ENCODE data around the gene POU3F1.
A peak's percentile ranks its signal among the peaks of the same experiment; 100 is the strongest.

POU3F1 gene

DNA sequence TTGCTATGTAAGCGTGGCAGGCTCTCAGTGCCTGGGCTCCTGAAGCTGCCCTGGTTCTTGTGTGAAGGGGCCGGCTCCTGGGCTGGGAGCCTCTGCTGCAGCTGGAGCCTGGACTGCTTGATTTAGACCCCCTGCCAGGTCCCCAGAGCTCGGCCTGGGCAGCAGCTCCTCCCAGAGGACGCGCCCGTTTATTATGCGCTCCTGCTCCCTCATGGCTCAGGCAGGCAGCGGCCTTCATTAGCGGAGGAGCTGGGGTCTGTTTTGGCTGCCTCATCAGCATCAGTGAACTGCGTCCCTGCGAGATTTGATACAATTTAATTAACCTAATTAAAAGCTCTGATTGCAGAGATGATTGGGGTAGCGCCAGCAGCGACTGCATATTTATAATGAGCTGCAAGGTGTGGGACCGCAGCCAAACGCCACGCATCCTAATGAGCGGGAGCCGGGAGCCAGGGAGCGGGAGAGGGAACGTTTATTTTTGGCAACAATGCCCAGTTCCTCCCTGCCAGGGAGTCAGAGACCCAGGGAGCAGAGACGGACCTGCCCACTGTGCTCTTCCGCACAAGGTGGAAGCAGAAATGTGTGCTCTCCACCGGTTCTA lies 17.4 kb downstream of the POU3F1 start:
- no peak for DNase-seq (ENCODE audit: extremely low read depth in 1 of 2, low read depth in 1 of 2)

DNA sequence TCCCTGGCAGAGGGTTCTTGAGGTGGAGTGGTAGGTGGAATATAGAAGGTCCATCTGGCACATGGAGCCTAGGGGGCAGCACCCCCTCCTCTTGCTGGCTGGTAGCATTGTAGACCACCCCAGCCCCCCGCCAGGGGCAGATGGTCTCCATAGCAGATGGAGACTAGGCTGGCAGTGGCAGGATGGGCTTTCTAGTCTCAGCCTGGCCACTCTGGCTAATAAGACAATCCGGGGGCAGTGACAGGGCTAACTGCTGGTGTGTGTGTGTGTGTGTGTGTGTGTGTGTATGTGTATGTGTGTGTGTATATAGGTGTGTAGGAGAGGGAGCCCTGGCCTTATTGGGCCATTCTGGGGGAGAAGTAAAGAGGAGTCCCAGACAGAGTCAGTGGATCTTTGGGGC lies 17.9 kb downstream of the POU3F1 start:
- no peak for DNase-seq (ENCODE audit: extremely low read depth in 1 of 2, low read depth in 1 of 2)

DNA sequence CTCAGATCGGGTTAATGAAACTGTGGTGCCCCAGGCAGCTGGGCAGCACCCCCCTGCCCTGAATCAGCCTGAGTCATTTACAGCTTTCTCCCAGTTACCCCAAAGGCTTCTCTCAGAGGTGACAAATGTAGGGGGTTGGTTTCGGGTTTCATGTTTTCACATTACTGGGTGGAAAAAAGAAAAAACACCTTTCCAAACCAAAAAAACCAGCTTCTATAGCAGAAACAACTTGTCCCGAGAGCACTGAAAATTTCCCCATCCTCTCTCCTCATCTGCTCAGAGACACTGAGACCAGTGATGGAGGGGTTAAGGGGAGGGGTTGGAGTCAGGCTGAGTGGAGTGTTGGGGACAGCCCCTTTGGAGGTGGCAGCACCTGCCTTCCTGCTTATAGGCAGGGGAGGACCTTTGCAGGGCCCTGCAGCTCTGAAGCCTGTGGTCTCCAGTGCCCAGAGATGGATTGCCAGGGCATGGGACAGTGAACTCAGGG lies 18.4 kb downstream of the POU3F1 start:
- no peak for DNase-seq (ENCODE audit: extremely low read depth in 1 of 2, low read depth in 1 of 2)

DNA sequence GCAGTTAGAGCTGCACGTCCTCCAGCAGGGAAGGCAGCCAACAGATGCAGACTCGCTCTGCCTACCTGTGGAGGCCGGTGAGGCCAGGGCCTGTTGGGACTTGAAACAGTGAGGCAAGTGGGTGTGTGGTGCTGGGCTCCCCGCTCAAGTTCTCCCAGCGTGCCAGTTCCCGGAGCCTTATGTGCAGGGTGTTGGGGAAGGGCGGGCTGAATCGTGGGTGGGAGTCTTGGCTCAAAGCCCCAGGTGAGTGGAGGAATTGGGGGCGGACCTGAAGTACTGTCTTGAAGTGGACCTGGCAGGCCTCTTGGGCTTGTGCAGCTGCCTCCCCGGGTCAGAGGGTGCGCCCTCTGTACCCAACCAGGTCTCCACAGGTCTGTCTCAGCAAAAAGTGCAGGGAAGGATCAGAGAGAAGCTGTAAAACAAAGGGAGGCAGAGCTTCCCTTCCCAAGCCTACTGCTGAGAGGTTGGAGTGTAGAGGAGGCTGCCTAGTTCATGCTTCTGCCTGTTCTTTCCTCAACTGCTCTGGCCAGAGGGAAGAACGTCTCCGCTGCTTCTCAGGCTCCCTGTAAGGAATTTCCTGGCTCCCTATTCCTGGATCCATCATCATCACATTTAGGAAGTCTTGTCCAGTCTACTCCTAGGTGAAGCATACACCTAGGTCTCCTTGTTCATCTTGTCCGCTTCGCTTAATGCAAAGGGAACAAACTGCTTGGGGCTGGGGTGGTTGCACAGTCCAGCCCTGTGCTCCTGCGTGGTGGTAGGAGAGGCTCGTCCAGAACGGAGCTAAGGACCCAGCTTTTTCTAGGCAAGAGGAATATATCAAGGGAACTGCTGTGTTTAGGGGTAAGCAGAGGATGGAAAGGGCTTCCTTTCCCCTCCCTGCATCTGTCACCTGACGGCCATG lies 19.1 kb downstream of the POU3F1 start:
- no peak for DNase-seq (ENCODE audit: extremely low read depth in 1 of 2, low read depth in 1 of 2)

DNA sequence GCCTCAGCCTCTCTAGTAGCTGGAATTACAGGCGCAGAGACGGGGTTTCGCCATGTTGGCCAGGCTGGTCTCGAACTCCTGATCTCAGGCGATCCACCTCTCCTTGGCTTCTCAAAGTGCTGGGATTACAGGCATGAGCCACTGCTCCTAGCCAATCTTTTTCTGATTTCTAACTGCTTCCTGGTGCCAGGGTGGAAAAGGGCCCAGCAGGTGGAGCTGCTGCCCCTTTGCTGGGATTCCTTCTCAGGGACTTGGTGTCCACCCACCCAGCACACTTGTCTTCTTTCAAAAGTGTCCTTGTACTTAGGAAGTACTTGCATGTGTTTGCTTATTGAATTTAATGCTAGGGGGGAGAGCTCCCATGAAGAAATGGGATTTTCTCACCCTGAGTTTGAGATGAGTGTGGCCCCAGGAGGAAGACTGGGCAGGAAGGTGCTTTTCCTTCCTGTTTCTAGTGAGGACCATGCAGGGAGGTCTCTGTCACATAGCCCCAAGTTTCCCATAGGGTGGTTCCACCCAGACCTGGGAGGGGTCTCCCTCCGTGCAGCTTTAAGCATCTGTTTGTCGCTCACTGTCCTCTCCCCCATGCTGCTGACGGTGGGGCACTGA lies 19.9 kb downstream of the POU3F1 start:
- no peak for DNase-seq (ENCODE audit: extremely low read depth in 1 of 2, low read depth in 1 of 2)

DNA sequence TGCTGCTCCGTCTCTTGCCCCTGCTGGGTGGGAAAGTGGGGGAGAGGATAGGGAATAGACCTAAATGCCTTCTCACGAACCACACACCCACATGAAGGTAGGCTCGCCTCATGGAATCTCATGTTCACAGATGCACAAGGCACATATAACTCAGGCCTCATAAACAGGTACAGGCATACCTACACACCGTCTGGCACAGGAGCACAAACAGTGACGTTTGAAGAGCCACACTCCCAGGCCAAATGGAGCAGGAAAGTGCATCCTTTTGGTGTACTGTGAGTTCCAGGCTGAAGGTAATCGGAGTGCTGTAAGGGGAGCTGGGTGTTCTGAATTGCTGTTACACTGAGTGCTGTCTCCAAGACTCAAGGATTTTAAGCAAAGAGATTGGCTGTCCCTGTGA lies 20.9 kb downstream of the POU3F1 start:
- DNase-seq (ENCODE audit: extremely low read depth in 1 of 2, low read depth in 1 of 2): no peak

DNA sequence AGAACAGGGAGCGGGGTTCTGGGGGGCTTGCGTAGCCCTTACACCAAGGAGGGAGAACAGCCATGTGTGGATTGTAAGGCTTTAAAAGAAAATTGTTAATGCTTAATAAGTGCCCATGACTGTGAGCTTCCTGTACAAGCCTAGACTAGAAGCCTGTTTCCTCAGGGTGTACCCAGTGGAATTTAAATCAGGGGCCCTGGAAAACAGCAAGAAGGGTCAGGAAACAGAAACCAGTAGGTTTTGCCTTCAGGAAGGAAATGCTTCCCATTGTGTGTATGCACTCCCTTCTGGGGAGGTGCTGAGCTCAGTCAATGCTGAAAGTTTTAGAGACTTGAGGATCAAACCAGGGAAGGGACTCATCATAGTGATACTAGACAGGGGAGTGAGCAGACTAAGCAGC lies 21.4 kb downstream of the POU3F1 start:
- no peak for DNase-seq (ENCODE audit: extremely low read depth in 1 of 2, low read depth in 1 of 2)

DNA sequence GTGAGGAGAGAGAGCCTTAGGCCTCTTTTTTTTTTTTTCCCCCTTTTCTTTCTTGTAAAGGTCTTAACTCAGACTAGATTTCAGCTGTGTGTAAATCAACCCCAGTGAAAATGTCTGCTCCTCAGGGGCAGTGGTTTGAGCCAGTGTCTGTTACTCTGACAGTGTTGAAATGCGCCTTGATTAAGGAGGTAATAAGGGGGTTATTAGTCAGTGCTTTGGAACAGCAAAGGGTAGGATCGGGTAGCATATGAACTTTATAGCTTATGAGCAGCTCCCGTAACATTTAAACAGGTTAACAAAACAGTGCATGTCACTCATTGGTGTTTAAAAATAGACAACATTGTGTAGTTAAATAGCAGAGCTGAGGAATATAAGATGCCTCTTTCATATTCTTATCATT lies 23.8 kb downstream of the POU3F1 start:
- no peak for DNase-seq (ENCODE audit: extremely low read depth in 1 of 2, low read depth in 1 of 2)

DNA sequence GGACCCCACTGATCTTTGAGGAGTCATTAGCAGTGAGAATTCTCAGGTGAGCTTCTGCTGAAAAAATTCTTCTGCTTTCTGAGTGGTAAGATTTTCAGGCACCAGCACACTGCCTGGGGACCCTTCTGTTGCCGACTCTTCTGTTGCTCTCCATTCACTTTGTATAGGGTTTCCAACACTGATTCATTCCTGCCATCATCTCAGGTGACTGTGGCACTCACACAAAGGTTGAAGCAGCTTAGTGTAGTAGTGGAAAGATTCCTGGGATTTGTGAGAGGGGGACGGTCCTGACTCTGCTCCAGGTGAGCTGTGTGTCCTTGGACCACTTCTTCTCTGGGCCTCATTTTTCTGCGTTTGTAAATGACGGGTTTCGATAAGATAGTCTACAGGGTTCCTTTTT lies 24.6 kb downstream of the POU3F1 start:
- no peak for DNase-seq (ENCODE audit: extremely low read depth in 1 of 2, low read depth in 1 of 2)

DNA sequence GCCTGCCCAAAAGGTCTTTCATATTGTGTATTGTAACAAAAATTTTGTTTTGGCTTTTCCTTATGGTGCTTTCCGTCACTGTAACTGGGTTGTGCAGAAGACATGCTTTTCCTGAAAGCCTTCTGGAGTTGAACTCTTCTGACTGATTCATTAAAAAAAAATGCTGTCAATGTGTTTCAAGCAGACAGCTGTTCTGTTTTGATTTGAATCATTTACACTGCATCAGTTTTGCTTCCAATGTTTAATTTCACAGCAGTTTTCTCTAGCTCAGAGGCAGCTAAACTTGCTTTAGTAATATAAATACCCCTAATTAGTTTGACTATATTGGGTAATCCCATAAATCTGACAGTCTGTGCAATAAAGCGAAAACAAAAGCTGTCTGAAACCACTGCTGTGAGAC lies 26.2 kb downstream of the POU3F1 start:
- DNase-seq (ENCODE audit: extremely low read depth in 1 of 2, low read depth in 1 of 2): no peak

DNA sequence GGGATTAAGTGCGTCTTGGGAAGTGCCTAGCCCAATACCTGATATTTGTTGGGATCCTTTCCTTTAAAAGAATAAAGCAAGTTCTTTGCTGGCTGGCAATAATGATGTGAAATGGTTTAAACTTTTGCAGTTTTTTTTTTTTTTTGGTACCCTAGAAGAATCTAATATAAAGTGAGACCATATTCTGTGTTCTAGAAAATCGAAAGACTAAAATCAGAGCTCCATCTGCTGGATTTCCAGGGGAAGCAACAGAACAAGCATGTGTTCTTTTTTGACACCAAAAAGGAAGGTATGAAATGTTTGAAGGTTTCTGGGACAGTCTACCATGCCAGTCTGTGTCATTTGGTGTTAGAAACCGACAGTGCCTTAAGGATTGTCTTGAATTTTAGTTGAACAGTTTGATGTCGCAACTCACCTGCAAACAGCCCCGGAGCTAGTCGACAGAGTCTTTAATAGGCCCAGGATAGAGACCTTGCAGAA lies 27.7 kb downstream of the POU3F1 start:
- DNase-seq (ENCODE audit: extremely low read depth in 1 of 2, low read depth in 1 of 2): no peak

DNA sequence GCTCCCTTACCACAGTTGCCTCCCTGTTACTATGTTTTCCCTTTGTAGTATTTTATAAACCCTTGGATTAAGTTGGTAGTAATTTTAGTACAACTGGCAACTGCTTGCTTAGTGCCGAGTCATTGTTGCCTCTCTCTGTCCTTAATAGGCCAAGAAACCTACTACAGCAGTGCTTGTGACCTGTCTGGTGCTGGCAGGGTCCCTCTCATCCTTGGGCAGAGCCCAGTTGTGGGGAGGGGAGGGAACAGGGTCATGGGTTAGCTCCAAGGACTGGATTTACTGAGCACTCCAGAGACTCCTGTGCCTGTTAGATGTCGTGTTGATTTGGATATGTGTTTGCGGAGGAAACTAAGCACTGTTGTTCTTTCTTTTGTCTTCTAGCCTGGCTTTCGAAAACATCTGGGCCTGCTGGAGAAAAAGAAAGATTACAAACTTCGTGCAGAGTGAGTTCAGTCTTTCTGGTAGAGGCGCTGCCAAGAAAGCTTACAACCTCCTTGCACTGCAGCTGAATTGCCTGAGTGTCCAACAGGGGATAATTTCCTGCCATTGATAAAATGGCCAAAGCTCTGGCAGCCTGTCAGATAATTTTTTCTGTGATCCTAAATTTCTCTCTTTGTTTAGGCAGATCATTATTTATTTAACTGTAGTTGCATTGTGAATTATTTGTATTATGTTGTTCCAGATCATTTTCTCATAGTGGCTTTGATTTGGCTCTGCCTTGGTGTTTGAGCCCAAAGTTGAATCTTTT lies 30.4 kb downstream of the POU3F1 start:
- DNase-seq (ENCODE audit: extremely low read depth in 1 of 2, low read depth in 1 of 2): no peak

DNA sequence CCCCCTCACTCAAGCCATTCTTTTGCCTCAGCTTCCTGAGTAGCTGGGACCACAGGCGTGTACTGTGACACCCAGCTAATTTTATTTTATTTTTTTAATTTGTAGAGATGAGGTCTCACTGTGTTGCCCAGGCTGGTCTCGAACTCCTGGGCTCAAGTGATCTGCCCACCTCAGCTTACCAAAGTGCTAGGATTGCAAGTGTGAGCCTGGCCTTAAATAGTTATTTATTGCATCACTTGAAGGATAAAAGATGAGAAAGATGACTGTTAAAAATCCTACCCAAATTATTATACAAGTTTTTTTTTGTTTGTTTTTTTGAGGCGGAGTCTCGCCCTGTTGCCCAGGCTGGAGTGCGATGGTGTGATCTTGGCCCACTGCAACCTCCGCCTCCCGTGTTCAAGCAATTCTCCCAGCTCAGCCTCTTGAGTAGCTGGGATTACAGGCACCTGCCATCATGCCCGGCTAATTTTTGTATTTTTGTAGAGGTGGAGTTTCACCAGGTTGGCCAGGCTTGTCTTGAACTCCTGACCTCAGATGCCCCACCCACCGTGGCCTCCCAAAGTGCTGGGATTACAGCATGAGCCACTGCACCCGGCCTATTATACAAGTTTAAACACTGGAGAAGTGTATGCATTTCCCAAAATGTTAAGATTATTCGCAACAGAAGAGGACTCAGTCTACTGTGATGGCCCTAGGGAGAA lies 31.7 kb downstream of the POU3F1 start:
- DNase-seq (ENCODE audit: extremely low read depth in 1 of 2, low read depth in 1 of 2): no peak

DNA sequence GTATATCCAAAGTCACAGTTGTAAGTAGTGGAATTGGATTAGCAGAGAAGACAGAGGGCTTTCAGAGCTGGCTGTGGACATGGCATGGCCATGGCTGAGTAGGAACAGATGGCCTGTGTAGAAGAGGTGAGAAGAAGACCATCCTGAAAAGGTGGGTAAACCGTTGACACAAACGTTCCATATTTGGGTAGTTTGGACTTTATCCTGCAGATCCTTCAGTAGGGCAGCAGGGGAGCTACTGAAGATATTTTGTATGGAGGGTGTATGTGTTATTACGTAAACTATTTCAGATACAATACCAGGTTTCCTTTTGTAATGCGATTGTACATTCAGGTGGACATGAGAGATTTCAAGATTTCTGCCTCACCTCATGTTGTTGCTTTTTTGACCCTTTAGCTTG lies 32.4 kb downstream of the POU3F1 start:
- DNase-seq (ENCODE audit: extremely low read depth in 1 of 2, low read depth in 1 of 2): no peak

DNA sequence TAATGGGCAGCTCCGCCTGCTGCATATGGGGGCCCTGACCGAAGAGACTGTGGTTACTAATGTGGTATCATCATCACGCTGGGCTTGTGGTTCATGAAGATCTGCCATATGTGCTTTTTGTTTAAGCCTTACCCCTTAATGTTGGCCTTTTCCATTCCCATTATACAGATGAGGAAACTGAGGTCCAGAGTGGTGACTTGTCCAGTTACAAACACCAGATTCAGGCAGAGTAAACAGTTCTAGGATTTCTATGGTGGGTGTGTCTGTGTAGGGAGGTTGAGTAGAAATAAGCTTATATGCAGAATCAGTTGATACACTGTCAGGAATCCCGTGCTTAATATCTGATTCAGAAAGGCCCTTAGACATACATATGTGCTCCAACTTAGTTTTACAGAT lies 33.4 kb downstream of the POU3F1 start:
- no peak for DNase-seq (ENCODE audit: extremely low read depth in 1 of 2, low read depth in 1 of 2)

DNA sequence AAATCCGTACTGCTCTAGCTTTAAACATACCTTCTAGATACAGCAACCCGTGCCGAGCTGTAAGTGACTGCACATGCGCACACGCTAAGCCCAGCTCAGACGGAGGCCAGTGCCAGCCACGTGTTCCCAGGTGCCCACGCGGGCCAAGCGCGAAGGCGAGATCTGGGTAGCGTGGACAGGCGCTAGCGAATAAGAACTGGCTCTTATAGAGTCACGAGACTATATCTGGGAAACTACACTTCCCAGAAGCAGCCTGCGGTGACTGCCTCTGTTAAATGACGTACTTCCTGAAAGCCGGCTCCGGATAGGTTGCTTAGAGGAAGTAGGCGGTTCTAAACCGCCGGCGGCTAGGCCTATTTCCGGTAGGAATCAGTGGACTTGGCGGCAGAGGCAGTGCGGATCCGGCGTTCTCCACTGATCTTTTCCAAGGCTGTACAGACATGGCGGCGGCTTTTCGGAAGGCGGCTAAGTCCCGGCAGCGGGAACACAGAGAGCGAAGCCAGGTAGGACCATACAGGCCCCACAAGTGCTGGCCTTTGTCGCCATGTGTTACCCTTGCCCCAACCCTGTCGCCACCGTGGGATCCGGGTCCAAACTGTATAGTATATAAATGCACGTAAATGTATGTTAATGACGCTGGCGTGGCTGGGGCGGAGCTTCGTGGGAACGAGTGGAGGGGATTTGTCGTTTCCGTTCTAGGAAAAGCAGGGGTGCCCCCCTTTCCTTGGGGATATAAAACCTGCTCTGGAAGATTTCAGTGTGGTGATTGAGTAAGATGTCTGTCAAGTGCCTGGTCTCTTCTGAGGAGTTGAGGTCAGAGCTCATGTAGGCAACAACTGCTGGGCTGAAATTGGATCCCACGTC lies 34.0 kb downstream of the POU3F1 start, which contains the start of gene UTP11:
UTP11 (plus strand) TSS at position 372 of the 864 bp plus-strand sequence; CDS start at position 441, 69 bp downstream.
- peak; percentile 73 to 74 for DNase-seq (ENCODE audit: extremely low read depth in 1 of 2, low read depth in 1 of 2)

DNA sequence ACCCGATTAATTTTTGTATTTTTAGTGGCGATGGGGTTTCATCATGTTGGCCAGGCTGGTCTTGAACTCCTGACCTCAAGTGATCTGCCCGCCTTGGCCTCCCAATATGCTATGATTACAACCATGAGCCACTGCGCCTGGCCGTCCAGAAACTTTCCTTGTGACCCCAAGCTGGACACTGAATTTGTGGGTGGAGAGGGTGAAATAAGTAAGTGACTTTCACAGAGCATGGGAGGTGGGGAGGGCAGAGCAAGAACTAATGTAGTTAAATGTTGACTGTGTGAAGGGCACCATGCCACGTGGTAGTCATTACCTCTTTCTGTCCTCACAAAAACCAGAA lies 36.8 kb downstream of the POU3F1 start:
- no peak for DNase-seq (ENCODE audit: extremely low read depth in 1 of 2, low read depth in 1 of 2)

DNA sequence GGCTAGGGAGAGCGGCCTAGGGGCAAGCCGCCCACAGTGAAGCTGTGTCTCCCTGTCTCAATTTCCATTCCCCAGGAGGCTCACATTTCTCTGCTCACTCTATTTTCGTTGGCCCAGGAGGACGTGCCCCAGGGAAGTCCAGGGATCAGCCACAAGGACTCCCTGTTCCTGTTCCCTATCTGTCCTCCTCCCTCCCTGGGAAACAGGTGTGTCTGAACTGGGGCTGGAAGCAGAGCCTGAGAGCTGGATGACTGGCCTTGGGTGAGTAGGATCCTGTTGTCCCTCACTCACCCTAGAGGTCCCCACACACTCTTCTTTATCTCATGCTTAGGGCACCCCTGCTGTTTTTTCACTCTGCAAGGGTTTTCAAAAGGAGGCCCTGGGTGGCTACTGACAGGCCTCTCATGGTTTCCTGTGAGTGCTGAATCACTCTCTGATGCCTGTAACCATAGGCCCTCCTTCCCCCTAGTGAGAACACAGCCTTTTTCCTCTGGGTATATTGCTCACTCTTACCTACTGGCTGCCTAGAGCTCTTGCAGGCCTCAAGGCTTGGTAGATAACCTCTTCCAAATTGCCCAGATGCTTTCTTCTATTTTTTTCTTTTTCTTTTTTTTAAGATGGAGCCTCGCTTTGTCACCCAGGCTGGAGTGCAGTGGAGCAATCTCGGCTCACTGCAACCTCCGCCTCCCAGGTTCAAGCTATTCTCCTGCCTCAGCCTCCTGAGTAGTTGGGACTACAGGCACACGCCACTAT lies 37.3 kb downstream of the POU3F1 start:
- DNase-seq (ENCODE audit: extremely low read depth in 1 of 2, low read depth in 1 of 2): peak in 1 of 2 donors; percentile 32
